ENCODE results near the gene GAP43.

GAP43 gene

DNA sequence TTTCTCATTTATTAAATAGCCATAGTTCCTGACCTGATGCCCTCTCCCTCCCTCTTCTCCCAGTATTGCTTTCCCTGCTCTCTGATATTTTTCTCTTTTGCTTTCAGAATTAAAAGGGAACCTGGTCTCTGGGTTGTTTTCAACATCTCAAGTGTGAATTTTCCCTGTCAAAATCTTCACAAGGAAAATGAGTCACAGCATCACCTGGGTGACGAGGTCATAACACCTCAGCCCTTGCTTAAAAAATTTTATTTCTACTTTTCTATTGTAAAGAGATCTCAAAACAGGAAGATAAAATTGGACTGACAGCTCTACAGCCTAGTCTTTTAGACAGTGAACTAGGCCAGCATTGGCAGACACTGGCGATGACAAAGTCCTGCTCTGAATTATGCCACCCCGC lies 40.1 kb downstream of the GAP43 start:
- no peak for ATAC-seq

DNA sequence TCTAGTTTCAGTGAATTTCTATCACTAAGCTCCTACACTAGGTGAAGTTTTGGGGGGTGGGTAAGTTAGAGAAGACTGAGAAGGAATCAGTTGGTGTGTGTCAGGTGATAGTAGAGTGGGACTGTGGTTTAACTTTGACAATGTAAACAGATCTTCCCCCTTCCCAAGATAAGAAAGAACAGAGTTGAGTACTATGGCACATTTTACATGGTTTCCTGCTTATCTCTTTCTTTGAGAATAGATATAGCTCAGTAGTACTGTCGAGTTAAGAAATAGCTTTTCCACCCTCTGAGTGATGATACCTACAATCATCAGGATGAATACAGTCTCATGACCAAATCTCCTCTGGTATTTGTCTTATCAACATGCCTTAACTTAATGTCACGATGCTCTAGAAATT lies 42.8 kb downstream of the GAP43 start:
- no peak for ATAC-seq

DNA sequence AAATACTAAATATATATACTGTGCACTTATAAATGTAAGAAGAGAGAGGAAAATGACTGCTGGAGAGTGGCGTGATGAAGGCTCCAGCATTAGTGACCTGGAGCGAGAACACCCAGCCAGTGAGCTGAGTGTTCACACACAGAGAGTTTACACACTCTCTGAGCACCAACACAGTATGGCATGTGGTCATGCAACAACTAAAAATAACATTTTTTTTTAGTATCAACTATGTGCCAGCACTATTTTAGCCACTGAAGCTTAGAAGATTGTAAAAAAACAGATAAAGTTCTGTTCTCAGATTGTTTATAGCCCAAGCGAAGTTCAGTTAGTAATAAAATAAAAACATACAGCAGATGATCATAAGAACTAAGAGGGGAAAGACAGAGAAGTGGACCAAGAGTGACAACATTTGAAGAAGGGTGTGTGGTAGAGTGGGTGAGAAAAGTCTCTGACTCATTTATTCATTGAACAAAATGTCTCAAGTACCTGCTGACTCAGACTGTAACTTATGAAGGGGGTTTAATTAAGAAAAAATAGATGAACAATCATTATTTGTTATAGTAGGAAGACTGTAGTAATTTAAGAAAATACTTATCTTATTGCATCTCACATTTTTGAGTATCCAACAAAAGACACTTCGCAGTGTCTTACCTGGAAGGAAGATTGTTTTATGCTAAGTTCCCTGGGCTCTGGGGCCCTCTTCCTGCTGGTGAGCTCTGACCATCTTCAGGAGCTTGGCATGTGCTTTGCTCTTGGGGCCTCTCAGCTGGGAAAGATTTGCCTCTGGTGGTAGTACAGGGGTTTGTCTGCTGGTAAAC lies 43.8 kb downstream of the GAP43 start:
- peak; percentile 91 to 94 for ATAC-seq

DNA sequence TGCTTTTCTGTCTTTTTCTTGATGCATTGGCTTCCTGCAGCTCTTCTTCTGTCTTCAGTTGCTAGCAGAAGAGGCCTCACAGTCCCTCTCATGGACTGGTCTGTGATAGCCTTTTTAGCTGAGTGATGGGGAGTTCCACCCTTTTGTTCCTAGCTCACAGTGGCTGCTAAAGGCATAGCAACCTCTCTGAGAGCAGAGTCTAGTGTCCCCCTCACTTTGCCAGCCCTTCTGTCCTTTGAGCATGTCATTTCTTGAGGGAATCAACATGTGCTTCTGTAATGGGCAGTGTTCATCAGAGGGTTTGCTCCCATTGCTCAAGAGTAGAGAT lies 44.4 kb downstream of the GAP43 start:
- ATAC-seq = peak; percentile 7 to 22

DNA sequence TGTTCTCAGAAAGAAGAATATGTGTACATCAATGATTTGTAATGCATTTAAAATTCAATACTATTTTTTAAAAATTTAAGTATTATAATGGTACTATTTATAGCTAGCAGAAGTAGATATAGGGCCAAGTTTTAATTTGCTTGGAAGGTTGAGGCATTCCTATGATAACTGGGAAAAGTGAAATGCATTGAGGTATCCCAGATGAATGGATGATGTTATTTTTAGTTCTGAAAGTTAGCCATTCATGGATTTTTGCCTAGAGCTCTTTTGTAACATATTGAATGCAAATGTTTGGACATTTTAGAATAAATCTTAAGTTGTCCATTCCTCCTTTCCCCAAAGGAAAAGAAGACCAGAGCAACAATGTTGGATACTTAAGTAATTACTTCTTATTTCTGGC lies 47.6 kb downstream of the GAP43 start:
- ATAC-seq = no peak

DNA sequence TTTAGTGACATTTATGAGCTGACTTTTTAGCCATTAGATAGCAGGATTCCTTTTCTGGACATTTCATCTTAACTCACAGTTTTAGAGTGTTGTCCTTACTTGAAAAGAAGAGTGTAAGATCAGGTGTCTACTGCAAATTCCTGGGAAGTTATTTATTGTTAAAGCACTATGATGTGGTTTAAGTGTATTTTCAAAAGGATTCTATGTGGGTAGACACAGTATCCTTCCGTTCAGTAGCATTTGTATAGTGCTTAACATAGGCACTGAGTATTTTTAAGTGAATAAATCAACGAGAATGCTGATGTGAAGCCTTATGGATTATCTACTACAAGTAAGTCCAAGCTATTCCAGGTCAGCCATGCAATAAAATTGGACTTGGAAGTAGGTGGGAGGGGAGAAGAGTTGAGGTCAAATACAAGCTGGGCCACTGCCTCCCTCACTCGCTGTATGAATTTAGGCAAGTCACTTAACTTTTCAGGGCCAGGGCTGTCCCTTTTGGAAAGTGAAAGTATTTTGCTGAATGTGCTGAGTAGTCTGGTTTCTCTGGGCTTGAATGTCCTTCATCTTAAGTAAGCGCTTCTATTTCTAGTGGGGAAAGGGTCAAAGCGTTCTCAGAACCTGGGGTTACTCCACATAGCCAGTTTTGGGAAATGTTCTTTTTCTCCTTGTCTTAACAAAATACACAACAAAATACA lies 48.6 kb downstream of the GAP43 start:
- no peak for ATAC-seq

DNA sequence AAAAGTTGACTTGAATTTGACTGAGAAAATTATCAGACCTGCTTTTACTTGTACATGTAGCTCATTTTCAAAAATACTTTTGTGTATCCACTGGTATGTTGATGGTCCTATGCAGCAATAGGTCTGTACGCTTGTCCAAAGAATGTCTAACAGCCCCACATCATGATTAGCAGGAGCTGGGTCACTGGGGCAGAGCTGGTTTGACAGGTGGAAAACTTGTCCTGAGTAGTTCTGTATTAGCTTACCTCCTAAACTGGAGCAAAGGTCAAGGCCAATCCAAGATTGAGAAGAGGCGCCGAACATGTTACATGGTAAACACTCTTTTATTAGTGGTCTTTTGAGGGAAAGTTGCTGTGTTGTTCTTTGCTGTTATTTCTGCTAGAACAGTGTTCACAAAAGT lies 50.6 kb downstream of the GAP43 start:
- no peak for ATAC-seq

DNA sequence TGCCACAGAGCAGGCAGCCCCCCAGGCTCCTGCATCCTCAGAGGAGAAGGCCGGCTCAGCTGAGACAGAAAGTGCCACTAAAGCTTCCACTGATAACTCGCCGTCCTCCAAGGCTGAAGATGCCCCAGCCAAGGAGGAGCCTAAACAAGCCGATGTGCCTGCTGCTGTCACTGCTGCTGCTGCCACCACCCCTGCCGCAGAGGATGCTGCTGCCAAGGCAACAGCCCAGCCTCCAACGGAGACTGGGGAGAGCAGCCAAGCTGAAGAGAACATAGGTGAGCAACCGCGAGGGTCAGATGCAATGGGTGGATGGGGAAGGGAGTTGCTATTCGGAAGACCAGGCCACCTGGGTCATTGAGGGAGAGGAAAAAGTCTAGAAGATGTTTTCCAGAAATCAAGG lies 53.0 kb downstream of the GAP43 start:
- ATAC-seq = no peak

DNA sequence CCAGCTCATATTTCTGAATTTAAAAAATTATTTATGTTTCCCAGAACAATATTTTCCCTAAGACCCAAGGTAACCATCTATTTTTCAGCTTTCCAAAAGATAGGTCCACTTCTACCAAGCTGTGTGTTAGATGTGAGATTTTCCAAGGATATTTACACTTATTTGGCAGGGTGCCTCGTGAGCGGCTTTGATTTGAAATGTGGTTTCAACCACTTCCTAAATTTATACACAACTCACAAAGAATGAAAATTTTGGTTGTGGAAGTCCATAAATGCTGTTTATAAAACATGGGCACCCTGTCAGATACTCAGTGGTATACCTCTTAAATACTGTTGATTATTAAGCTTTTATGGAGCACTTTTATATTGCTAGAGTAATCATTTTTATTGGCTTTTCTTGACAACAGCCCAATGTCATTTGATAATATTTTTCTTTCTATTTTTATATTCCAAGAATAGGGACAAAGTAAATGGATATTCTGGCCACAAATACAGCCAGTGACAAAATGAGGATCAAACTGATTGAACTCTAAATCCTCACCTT lies 57.6 kb downstream of the GAP43 start:
- ATAC-seq = no peak

DNA sequence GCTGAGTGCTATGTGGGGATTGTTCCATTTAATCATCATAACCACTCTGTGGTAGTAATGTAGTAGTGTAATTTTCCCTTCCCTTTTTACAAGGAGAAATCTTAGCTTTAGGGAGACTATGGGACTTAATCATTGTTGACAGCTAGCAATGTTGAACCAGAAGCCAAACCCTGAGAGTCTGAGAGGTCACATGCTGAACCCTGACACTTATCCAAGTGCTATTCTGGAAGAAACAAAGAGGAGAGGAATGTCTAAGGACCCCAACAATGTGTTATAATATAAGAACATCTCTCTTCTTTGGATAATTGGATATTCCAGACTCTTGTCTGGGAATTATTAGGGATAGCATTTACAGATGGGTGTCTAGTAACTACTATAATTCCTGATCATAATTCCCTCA lies 58.4 kb downstream of the GAP43 start:
- no peak for ATAC-seq

DNA sequence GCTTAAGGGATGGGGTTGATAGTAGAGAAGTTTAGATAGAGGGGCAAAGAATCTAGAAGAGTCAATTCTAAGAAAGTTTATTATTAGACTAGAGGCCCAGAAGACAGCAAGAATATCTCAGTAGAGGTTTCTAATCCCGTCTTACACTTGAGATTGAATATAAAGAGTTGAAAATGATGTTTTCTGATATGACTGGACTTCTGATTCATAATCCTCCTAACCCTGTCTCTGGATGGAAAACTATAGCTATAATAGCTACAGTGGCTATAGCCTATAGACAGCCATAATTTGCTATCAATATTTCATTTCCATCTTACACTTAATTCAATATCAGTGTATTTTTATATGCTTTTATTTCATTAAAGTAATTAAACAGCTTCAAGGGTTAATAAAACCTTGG lies 60.0 kb downstream of the GAP43 start:
- ATAC-seq = no peak

DNA sequence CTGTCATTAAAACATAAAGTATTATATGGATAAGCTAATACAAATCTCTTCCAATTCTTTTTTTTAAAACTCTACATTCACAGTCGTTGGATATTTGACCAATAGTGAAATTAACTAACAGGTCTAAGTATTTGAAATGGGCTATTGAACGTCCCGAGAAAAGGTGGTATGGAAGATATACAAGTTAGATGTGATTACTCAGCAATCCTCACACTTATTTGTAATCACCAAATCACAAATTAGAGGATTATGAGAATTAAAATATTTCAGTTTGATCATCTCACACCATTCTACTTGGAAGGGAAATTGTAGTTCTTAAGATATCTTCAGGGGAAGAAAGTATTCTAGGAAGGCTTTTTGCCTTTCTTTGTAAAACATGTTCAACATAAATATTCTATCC lies 60.5 kb downstream of the GAP43 start:
- ATAC-seq = no peak

DNA sequence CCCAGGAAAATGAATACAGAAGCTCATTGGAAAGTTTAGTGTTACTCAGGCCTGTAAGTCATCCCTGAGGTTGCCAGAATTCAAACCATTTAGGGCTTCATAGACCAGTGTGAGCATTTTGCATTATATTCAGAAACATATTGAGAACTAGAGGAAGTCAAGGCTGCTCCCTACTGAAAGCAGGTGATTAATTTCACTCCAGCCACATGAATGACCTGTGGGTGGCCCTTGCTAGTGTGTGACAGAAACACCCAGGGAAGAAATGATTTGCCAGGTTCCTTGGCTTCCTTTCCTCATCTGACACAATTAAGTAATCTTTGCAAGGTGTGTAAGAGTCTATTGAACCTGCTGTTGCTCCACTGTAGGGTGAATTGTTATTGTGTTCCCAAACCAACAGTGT lies 61.8 kb downstream of the GAP43 start:
- no peak for ATAC-seq

DNA sequence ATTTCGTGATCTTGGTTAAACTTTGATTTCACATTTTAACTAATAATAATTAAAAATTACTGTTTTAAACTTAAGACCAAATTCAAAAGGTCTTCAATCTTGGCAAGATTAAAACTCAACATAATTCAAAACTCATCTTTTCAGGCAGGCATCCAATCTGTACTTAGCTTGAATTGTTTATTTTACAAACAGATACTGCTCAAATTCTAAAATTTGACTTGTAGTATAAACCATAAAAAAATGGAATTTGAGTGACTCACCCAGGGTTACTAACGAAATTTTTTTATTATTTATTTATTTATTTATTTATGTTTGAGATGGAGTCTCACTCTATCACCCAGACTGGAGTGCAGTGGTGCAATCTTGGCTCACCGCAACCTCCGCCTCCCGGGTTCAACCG lies 64.4 kb downstream of the GAP43 start:
- no peak for ATAC-seq

DNA sequence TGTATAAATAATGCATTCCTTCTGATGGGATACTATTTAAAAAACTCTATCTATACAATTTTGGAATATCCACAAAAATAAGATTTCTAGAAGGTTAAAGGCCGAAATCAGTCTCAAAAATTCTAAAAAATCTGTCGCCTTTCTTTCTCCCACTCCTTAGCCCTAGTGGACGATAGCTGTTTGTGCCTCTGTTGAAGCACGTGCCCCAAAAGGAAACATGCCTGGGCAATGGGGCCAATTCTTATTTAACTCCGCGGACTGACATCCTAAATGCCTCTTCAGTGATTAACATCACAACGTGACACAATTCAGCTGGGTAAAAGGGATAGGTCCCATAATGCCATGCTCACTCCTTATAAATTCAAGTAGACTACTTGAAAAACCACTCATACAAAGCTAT lies 65.1 kb downstream of the GAP43 start:
- ATAC-seq = no peak

DNA sequence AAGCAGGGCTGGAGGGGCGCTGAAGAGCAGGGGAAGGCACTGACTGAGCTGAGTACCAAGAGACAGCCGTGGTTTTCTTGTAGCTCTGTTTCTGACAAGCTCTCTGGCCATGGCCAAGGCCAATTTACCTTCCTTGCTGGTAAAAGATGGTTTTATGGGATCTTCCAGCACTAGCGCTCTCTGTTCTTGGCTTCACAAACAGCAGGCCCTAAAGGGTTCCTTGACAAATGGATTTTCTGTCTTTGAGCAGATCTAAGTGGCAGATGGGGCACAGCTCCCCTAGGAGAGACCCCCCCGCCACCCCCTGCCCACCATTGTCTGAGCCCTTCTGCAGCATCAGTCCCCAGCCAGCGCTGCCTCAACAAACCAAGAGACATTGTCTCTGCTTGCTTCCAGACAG lies 66.6 kb downstream of the GAP43 start:
- no peak for ATAC-seq

DNA sequence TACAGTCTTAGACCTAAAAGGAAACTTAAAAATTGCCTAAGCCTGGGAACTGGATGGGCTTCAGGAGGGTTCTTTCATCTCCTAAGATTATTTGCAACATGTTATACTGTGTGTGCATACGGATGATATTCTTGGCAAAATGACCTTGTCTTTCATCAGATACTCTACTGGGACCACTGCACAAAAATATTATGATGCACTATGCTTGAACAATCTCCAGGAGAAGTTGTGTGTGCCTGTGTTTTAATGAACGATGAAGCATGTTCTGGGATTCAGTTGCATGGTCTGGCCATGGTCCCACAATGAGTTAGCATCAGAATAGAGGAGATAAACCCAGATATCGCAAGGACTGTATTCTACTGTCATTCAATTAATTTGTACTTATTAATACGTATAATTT lies 68.7 kb downstream of the GAP43 start:
- no peak for ATAC-seq

DNA sequence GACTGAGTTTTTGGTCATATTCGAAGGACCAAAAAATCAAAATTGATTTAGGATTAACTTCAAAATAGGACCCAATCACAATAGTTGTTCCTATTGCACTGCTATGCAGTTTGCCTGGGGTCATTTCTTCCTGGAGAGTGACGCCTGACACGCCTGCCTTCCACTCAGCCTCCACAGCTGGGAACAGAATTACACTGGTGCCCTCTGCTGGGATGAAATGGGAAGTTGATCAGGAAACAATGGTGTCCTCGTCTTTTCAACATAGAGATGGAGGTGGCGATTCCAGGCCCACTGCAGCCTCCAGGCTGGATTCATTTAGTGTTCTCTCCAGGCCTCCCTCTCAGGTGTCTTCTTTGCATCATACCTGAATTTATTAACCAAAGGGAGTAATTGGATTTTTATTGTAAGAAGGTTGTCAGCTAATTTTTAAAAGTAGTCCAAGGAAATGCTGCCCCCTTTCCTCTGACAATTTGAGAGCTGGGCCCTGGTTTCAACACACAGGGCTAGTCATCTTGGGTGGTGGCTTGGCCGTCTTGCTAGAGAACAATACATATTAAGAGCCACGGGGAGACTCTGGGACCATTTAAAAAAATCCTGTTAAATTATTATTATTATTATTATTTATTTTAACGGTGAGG lies 69.7 kb downstream of the GAP43 start:
- peak; percentile 69 to 76 for ATAC-seq

DNA sequence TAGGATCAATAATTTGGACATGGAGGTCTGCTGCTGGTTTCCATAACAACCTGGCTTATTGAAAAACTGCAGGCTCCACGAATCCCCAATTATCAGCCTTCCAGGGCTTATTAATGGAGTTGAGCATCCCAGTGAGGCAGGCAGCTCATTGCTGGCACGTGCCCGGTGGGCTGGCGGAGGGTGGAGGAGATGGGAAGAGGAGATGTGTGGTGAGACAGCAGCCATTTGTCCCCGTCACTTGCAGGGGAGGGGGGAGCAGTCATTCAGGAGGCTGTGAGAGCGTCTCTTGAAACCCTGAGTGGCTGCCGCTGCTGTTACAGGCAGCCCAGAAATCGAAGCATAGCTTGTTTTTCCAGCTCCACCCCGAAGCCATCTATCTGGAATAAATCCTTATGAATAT lies 70.6 kb downstream of the GAP43 start:
- no peak for ATAC-seq

DNA sequence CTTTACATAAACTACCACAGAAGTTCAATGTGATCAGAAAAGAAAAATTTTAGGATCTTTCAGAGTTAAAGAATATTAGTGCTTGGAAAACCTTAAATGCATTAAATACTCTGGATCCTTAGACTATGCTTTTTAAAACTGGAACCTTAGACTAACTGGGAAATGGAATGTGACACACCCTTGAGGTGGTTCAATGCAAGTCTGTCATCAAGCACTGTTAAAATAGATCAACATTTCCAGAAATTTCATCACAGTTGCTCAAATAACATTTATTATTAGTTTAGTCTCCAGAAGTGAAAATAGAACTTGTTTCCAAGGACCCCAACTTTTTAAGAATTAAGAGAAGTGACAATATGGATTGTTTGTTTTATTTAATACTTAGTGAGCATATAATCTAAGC lies 71.8 kb downstream of the GAP43 start:
- ATAC-seq = no peak

DNA sequence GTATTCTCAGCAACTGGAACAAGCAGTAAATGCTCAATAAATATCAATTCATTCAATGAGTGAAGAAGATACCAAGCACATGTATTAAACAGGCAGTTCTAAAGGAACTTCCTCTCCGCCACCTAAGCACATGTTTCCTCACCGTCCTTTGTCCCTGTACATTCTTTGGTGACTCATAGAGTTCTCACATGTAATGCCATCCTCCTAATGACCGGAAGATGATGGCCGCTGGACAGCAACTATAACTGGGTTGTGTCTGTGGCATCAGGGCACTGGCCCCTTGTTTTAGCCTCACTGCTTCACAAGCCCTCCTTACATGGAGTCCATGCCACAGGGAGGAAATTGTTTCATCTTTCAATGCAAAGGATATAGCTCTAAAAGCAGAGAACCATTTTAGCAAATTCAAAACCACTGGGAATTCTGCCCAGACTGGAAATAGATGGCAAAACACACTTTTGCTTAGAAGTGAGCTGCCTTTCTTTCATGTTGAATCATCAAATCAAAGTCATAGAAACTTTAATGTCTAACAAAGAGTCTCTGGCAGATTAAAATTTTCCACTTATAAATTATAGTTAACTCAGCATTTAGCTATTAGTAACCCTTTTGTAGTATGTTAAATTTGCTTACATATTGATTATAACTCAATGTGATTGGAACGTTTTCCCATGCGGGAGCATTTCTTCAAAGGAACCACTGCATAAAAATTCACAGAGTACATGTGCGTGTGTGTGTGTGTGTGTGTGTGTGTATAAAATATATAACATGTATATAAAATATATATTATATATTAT lies 74.1 kb downstream of the GAP43 start:
- ATAC-seq = no peak

DNA sequence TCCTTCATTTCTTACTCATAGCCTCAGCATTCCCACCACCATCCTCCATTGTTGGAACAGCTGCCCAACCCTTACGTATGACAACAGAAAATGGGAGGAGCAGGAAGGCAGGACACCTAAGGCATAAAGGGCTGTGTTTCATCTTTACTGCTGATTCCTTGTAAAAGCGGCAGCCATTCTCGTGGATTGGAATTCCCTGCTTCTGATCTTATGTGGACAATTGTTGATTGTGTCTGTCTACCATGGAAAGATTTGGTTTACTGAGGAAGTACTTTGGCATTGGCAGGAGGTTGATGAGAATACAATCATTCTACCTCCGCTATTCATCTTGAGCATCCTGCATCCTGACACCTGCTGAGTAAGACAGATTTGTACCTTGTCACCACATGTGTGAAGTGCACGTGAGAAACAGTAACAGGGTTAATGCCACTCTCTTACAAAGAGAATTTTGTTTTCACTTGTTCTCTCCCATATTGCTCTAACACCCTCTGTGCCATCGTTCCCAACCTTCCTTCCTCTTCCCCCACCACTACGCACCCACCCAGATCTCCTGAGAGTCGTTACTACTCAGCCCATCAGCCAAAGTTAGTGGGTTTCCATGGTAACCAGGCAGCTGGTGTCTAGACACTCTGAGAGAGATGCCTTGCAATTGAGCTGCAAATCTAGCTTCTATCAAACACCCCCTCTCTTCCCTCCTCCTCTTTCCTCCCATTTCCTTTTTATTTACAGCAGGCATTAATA lies 75.7 kb downstream of the GAP43 start:
- no peak for ATAC-seq

Data from activated CD4-positive, CD25-positive, alpha-beta regulatory T cell treated with anti-CD3 and anti-CD28 coated beads, Interleukin-2, amount 50 U/mL, for 24 hours (primary cell).